ENCODE measurements around the gene HELZ.

Gene HELZ

GRCh38 chr17:67245073-67245693, at the start of gene HELZ (continued):
- no peak for TF ChIP-seq ZNF16 (tag by site-specific recombination; IDR thresholded peaks at IDR 0.05; ENCODE audit: low read depth)
- no peak for TF ChIP-seq ZNF48 (tag by site-specific recombination; IDR thresholded peaks at IDR 0.05)
- TF ChIP-seq ZNF23 (tag by site-specific recombination; IDR thresholded peaks at IDR 0.05; ENCODE audit: borderline replicate concordance), result no peak
- no peak for TF ChIP-seq HOXD13 (CRISPR knock-in tag; IDR thresholded peaks at IDR 0.05; ENCODE audit: borderline replicate concordance)
- TF ChIP-seq ZNF2 (tag by site-specific recombination; IDR thresholded peaks at IDR 0.05), result no peak
- no peak for TF ChIP-seq ZNF560 (tag by site-specific recombination; IDR thresholded peaks at IDR 0.05; ENCODE audit: borderline replicate concordance)
- TF ChIP-seq ZNF544 (tag by site-specific recombination; IDR thresholded peaks at IDR 0.05), result no peak
- TF ChIP-seq ZBTB7A (tag by site-specific recombination; IDR thresholded peaks at IDR 0.05; ENCODE audit: low read depth), result peak; percentile 11; the same call in 1 of the 2 replicates
- TF ChIP-seq ZNF404 (tag by site-specific recombination; IDR thresholded peaks at IDR 0.05), result no peak
- TF ChIP-seq KLF10 (tag by site-specific recombination; IDR thresholded peaks at IDR 0.05), result peak; percentile 83
- TF ChIP-seq GFI1B (tag by site-specific recombination; IDR thresholded peaks at IDR 0.05), result no peak
- TF ChIP-seq, protein P1, sequence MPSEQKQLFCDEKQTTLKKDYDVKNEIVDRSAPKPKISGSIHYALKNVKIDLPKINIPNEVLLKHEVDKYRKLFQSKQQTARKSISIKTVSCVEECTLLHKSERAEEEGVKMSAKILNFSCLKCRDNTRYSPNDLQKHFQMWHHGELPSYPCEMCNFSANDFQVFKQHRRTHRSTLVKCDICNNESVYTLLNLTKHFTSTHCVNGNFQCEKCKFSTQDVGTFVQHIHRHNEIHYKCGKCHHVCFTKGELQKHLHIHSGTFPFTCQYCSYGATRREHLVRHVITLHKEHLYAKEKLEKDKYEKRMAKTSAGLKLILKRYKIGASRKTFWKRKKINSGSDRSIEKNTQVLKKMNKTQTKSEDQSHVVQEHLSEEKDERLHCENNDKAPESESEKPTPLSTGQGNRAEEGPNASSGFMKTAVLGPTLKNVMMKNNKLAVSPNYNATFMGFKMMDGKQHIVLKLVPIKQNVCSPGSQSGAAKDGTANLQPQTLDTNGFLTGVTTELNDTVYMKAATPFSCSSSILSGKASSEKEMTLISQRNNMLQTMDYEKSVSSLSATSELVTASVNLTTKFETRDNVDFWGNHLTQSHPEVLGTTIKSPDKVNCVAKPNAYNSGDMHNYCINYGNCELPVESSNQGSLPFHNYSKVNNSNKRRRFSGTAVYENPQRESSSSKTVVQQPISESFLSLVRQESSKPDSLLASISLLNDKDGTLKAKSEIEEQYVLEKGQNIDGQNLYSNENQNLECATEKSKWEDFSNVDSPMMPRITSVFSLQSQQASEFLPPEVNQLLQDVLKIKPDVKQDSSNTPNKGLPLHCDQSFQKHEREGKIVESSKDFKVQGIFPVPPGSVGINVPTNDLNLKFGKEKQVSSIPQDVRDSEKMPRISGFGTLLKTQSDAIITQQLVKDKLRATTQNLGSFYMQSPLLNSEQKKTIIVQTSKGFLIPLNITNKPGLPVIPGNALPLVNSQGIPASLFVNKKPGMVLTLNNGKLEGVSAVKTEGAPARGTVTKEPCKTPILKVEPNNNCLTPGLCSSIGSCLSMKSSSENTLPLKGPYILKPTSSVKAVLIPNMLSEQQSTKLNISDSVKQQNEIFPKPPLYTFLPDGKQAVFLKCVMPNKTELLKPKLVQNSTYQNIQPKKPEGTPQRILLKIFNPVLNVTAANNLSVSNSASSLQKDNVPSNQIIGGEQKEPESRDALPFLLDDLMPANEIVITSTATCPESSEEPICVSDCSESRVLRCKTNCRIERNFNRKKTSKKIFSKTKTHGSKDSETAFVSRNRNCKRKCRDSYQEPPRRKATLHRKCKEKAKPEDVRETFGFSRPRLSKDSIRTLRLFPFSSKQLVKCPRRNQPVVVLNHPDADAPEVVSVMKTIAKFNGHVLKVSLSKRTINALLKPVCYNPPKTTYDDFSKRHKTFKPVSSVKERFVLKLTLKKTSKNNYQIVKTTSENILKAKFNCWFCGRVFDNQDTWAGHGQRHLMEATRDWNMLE (tag by site-specific recombination; conservative IDR thresholded peaks at IDR 0.05; ENCODE audit: low read depth), result no peak
- TF ChIP-seq, protein P2, sequence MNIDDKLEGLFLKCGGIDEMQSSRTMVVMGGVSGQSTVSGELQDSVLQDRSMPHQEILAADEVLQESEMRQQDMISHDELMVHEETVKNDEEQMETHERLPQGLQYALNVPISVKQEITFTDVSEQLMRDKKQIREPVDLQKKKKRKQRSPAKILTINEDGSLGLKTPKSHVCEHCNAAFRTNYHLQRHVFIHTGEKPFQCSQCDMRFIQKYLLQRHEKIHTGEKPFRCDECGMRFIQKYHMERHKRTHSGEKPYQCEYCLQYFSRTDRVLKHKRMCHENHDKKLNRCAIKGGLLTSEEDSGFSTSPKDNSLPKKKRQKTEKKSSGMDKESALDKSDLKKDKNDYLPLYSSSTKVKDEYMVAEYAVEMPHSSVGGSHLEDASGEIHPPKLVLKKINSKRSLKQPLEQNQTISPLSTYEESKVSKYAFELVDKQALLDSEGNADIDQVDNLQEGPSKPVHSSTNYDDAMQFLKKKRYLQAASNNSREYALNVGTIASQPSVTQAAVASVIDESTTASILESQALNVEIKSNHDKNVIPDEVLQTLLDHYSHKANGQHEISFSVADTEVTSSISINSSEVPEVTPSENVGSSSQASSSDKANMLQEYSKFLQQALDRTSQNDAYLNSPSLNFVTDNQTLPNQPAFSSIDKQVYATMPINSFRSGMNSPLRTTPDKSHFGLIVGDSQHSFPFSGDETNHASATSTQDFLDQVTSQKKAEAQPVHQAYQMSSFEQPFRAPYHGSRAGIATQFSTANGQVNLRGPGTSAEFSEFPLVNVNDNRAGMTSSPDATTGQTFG (tag by site-specific recombination; IDR thresholded peaks at IDR 0.05; ENCODE audit: borderline replicate concordance), result no peak
- no peak for TF ChIP-seq ZNF366 (tag by site-specific recombination; conservative IDR thresholded peaks at IDR 0.05)
- TF ChIP-seq, protein P3, sequence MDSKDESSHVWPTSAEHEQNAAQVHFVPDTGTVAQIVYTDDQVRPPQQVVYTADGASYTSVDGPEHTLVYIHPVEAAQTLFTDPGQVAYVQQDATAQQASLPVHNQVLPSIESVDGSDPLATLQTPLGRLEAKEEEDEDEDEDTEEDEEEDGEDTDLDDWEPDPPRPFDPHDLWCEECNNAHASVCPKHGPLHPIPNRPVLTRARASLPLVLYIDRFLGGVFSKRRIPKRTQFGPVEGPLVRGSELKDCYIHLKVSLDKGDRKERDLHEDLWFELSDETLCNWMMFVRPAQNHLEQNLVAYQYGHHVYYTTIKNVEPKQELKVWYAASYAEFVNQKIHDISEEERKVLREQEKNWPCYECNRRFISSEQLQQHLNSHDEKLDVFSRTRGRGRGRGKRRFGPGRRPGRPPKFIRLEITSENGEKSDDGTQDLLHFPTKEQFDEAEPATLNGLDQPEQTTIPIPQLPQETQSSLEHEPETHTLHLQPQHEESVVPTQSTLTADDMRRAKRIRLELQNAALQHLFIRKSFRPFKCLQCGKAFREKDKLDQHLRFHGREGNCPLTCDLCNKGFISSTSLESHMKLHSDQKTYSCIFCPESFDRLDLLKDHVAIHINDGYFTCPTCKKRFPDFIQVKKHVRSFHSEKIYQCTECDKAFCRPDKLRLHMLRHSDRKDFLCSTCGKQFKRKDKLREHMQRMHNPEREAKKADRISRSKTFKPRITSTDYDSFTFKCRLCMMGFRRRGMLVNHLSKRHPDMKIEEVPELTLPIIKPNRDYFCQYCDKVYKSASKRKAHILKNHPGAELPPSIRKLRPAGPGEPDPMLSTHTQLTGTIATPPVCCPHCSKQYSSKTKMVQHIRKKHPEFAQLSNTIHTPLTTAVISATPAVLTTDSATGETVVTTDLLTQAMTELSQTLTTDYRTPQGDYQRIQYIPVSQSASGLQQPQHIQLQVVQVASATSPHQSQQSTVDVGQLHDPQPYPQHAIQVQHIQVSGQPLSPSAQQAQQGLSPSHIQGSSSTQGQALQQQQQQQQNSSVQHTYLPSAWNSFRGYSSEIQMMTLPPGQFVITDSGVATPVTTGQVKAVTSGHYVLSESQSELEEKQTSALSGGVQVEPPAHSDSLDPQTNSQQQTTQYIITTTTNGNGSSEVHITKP (tag by site-specific recombination; IDR thresholded peaks at IDR 0.05), result no peak
- TF ChIP-seq ZNF530 (tag by site-specific recombination; IDR thresholded peaks at IDR 0.05; ENCODE audit: low read depth), result no peak
- no peak for TF ChIP-seq HOXA7 (CRISPR knock-in tag; IDR thresholded peaks at IDR 0.05; ENCODE audit: borderline replicate concordance)
- TF ChIP-seq RBAK (tag by site-specific recombination; IDR thresholded peaks at IDR 0.05), result no peak
- TF ChIP-seq ZIC2 (tag by site-specific recombination; IDR thresholded peaks at IDR 0.05), result no peak; the same call in 1 of the 2 replicates
- TF ChIP-seq ZNF629 (tag by site-specific recombination; IDR thresholded peaks at IDR 0.05), result no peak
- peak; percentile 54 for TF ChIP-seq ZNF341 (tag by site-specific recombination; IDR thresholded peaks at IDR 0.05; ENCODE audit: low read depth)
- peak; percentile 68 for TF ChIP-seq PATZ1 (tag by site-specific recombination; IDR thresholded peaks at IDR 0.05)
- no peak for TF ChIP-seq ZNF174 (tag by site-specific recombination; IDR thresholded peaks at IDR 0.05)
- peak; percentile 75 for TF ChIP-seq ZEB2 (tag by site-specific recombination; IDR thresholded peaks at IDR 0.05)
- no peak for TF ChIP-seq ZNF26 (tag by site-specific recombination; IDR thresholded peaks at IDR 0.05)
- TF ChIP-seq ZNF394 (tag by site-specific recombination; IDR thresholded peaks at IDR 0.05; ENCODE audit: borderline replicate concordance), result 0 out of 2 replicates have a peak, but pooled peaks have one; percentile 30
